Forelimb muscle (tissue), 1 donor: Measurements from ENCODE around the gene PYROXD2. TPM values are rescaled to one million over a fixed set of nuclear protein-coding genes. Genes with fewer than 3 reads are reported as not detected.
"Not testable (repeated sequence)": the region's sequence is repeated elsewhere in the genome, so short reads cannot be mapped to it uniquely, and the experiment has no call there.

Experiments
- DNase-seq: peaks from one replicate; pipeline ENCODE4 v3.0.0-alpha.2; 2013; ENCODE audit warnings: low read depth
- polyA plus RNA-seq: library from polyadenylated mRNA; unstranded; fragments of 120-200 nt; gene quantifications from one replicate; pipeline ENCODE4 v1.2.1, GENCODE V29; 2013; ENCODE audit not compliant: insufficient read length

The PYROXD2 gene
- polyA plus RNA-seq, 1 donor = 13.7 TPM

- no peak for DNase-seq
These were observed 23.4 kb downstream of the PYROXD2 start for GRCh38 chr10:98391578-98391991.

GRCh38 chr10:98391065-98391464 lies 23.9 kb downstream of the PYROXD2 start:
- no peak for DNase-seq

- no peak for DNase-seq
These were observed 24.6 kb downstream of the PYROXD2 start for GRCh38 chr10:98390406-98390805.

GRCh38 chr10:98389398-98389797 lies 25.6 kb downstream of the PYROXD2 start:
- no peak for DNase-seq

- no peak for DNase-seq
These were observed 26.8 kb downstream of the PYROXD2 start for GRCh38 chr10:98388101-98388655.

- no peak for DNase-seq
These were observed 30.4 kb downstream of the PYROXD2 start for GRCh38 chr10:98384531-98385133.

GRCh38 chr10:98383869-98384268 lies 31.1 kb downstream of the PYROXD2 start:
- DNase-seq = no peak

GRCh38 chr10:98383134-98383667 lies 31.8 kb downstream of the PYROXD2 start:
- DNase-seq = not testable (repeated sequence)

GRCh38 chr10:98382691-98383101 lies 32.3 kb downstream of the PYROXD2 start:
- no peak for DNase-seq

- DNase-seq = no peak
These were observed 34.3 kb downstream of the PYROXD2 start for GRCh38 chr10:98380493-98381339.

GRCh38 chr10:98378722-98379121 lies 36.3 kb downstream of the PYROXD2 start:
- no peak for DNase-seq

- no peak for DNase-seq
These were observed 37.4 kb downstream of the PYROXD2 start for GRCh38 chr10:98377536-98377935.

GRCh38 chr10:98377001-98377400 lies 38.0 kb downstream of the PYROXD2 start:
- DNase-seq = no peak

GRCh38 chr10:98376485-98376884 lies 38.5 kb downstream of the PYROXD2 start:
- DNase-seq = no peak

- DNase-seq = no peak
These were observed 40.6 kb downstream of the PYROXD2 start for GRCh38 chr10:98374217-98374985.

GRCh38 chr10:98373260-98374040 lies 41.5 kb downstream of the PYROXD2 start:
- no peak for DNase-seq

- DNase-seq = no peak
These were observed 43.9 kb downstream of the PYROXD2 start for GRCh38 chr10:98370831-98371820.

- no peak for DNase-seq
These were observed 45.2 kb downstream of the PYROXD2 start for GRCh38 chr10:98369801-98370200.

- DNase-seq = no peak
These were observed 46.3 kb downstream of the PYROXD2 start for GRCh38 chr10:98368644-98369043.
